Heart left ventricle (tissue), 13 donors: Measurements from ENCODE around the gene ZMIZ1.

Source experiments
- POLR2A ChIP-seq, 2 donors: fragments of 450-650 bp; IDR thresholded peaks; one replicate each; pipeline ENCODE4 v1.6.1; 2017; ENCODE audit warnings: antibody characterized with exemption in 2 of 2, mild to moderate bottlenecking in 2 of 2, moderate library complexity in 2 of 2
- TF ChIP-seq, protein P1 (sequence below), 12 donors: fragments of 200-600 bp; sonication (generic) in 4 of 12; IDR thresholded peaks; one replicate each; pipeline versions ENCODE4 v1.5.0 to v1.8.0; 2018 to 2022; ENCODE audit warnings: antibody characterized with exemption in 12 of 12, mild to moderate bottlenecking in 5 of 12
- donor health status: ischemic (EF 13 %, LVEDD 7.1; RV severe dilation, severe dysfunction).
- donor health status: DM: no; HTN: yes; CAD: no.
- donor health status: DM: no; HTN: no; CAD: no.
- donor health status: ischemic (EF 25% LVEDD 6.9; RV normal size, moderate dysfunction).
- donor health status: ischemic (EF 25% LVEDD 5.7; RV mildly dilated, moderate dysfunction).
- donor health status: ischemic (EF 35%, LVEDD 5.7; RV mildly dilated, moderate dysfunction).
- donor health status: nonischemic (EF 11% LVEDD 7.7; RV severe dilation, severe dysfunction).
- donor health status: DM: yes; HTN: yes; CAD: no.
- donor health status: PGD.
- donor health status: ischemic (EF 29% LVEDD 5.4; RV normal size, mild dysfunction).
- donor health status: nonischemic (EF 23%, LVEDD 6.1; RV moderate dilation, normal function).

- no peak for TF ChIP-seq POLR2A (IDR thresholded peaks at IDR 0.05)
- TF ChIP-seq, protein P1, sequence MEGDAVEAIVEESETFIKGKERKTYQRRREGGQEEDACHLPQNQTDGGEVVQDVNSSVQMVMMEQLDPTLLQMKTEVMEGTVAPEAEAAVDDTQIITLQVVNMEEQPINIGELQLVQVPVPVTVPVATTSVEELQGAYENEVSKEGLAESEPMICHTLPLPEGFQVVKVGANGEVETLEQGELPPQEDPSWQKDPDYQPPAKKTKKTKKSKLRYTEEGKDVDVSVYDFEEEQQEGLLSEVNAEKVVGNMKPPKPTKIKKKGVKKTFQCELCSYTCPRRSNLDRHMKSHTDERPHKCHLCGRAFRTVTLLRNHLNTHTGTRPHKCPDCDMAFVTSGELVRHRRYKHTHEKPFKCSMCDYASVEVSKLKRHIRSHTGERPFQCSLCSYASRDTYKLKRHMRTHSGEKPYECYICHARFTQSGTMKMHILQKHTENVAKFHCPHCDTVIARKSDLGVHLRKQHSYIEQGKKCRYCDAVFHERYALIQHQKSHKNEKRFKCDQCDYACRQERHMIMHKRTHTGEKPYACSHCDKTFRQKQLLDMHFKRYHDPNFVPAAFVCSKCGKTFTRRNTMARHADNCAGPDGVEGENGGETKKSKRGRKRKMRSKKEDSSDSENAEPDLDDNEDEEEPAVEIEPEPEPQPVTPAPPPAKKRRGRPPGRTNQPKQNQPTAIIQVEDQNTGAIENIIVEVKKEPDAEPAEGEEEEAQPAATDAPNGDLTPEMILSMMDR (IDR thresholded peaks at IDR 0.05): no peak
Measured at GRCh38 chr10:79311581-79312407, 243.0 kb downstream of the ZMIZ1 start.
